ENCODE results near the gene CYTH3. TPM values are rescaled to one million over a fixed set of nuclear protein-coding genes. Genes with fewer than 3 reads are reported as not detected.
"Not testable (repeated sequence)": the region's sequence is repeated elsewhere in the genome, so short reads cannot be mapped to it uniquely, and the experiment has no call there.

Gene CYTH3
- total RNA-seq, 1 donor from 2014 or later: 24.9 TPM

- intact Hi-C loops (cut with DNase I): no loop called here
- no peak for DNase-seq (ENCODE audit: low spot score)
Observed at GRCh38 chr7:6242561-6242960, 29.9 kb downstream of the CYTH3 start.

GRCh38 chr7:6241607-6241973 lies 30.8 kb downstream of the CYTH3 start:
- no peak for DNase-seq (ENCODE audit: low spot score)
- intact Hi-C loops (cut with DNase I): no loop called here

DNA sequence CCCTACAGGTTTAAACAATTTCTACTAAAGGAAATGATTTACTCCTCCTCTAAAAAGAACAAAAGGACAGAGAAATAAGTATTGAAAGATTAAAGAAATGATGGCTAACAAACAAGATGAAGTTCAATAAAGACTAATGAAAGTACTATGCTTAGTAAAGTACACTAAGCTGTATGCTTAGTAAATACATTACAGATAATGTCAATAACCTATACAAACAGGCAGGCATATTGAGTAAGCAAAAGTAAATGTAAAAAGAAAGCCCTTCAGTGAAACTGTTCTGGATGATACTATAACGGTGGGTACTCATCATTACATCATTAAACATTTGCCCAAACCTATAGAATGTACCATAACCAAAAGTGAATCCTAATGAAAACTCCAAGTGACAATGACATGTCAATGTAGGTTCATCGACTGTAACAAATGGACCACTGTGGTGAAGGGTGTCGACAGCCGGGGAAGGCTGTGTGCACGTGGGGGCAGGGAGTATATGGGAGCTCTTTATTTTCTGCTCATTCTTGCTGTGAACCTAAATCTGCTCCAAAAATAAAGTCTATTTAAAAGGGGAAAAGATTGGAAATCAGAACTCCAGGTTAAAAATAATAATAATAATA lies 34.0 kb downstream of the CYTH3 start:
- intact Hi-C loops (cut with DNase I): no loop called here

GRCh38 chr7:6237730-6238129 lies 34.7 kb downstream of the CYTH3 start:
- intact Hi-C loops (cut with DNase I): no loop called here
- no peak for DNase-seq (ENCODE audit: low spot score)

More for the DNA sequence above, 34.0 kb downstream of the CYTH3 start:
- no peak for DNase-seq (ENCODE audit: low spot score)

GRCh38 chr7:6237011-6237410 lies 35.4 kb downstream of the CYTH3 start:
- intact Hi-C loops (cut with DNase I): no loop called here
- DNase-seq (ENCODE audit: low spot score): no peak

DNA sequence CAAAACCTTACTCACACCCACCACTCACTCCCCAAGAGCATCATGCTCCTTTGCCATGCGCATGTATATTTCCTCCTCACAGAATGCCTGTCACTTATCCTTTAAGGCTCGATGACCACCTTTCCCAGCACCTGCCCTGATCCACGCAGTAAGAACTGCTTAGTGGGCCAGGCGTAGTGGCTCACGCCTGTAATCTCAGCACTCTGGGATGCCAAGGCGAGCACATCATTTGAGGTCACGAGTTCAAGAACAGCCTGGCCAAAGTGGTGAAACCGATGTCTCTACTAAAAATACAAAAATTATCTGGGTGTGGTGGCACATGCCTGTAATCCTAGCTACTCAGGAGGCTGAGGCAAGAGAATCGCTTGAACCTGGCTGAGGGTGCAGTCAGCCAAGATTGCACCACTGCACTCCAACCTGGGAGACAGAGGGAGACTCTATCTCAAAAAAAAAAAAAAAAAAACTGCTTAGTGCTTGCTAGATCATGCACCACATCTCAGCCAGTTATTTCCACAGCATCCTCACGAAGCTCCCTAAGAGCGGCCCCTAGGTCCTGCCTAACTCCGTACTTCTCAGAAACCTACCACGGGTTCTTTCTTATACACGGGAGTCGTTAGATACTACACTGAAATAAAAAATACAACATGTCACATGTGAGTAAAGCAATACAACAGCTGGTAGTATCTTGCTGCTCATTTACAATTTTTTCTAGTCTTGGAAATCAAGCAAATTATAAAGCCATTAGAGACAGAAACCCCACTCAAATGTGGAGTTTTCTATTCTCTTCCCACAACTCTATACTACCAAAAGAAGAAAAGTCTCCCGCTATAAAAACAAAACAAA lies 37.2 kb downstream of the CYTH3 start:
- DNase-seq (ENCODE audit: low spot score): no peak
- intact Hi-C loops (cut with DNase I): no loop called here

- DNase-seq (ENCODE audit: low spot score): no peak
- intact Hi-C loops (cut with DNase I): no loop called here
Observed at GRCh38 chr7:6234384-6234783, 38.0 kb downstream of the CYTH3 start.

DNA sequence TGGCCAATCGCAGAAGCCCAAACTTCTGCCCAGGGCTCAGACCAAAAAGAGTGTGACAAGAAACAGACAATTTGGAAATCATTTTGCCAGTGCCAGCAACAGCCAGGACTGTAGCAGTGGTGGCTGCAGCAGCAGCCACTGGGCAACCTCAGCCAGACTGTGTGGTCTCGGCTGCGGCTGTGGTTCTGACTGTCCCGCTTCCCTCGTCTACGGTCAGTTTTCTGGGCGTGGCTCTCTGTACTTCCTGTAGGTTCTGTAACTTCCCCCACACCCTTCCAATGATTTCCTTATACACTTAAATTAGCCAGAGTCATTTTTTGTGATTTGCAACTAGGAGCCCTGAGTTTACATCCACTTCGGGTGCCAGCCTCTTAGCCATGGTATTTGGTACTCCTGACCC lies 39.9 kb downstream of the CYTH3 start:
- intact Hi-C loops (cut with DNase I): no loop called here
- DNase-seq (ENCODE audit: low spot score): peak; percentile 84

- intact Hi-C loops (cut with DNase I): no loop called here
- DNase-seq (ENCODE audit: low spot score): no peak
Observed at GRCh38 chr7:6232116-6232515, 40.3 kb downstream of the CYTH3 start.

DNA sequence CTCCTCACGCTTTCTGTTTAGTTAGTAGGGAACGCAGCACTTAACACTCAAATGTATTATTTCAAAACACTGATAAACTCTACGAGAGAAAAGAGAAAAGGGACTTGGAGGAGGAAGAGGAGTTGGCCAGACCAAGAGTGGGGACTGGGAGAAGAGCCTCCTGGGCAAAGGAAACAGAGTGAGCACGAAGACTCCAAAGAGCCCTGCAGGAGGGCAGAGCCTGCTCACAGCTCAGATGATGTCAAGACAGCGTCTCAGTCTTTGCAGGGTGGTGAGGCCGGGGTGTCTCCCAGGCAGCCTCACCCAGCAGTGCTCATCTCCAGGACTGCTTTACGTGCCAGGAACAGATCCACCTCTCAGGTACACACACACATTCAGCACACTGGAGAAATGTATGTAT lies 41.2 kb downstream of the CYTH3 start:
- no peak for DNase-seq (ENCODE audit: low spot score)
- intact Hi-C loops (cut with DNase I): loop anchor here (2.0 kb wide), 1 partner anchor 26 kb away; no protein-coding TSS in a partner anchor

GRCh38 chr7:6229284-6229683 lies 43.1 kb downstream of the CYTH3 start:
- not testable (repeated sequence) for DNase-seq (ENCODE audit: low spot score)
- intact Hi-C loops (cut with DNase I): loop anchor here (5.0 kb wide), 1 partner anchor 43 kb away; the partner anchor contains the start of gene CYTH3

DNA sequence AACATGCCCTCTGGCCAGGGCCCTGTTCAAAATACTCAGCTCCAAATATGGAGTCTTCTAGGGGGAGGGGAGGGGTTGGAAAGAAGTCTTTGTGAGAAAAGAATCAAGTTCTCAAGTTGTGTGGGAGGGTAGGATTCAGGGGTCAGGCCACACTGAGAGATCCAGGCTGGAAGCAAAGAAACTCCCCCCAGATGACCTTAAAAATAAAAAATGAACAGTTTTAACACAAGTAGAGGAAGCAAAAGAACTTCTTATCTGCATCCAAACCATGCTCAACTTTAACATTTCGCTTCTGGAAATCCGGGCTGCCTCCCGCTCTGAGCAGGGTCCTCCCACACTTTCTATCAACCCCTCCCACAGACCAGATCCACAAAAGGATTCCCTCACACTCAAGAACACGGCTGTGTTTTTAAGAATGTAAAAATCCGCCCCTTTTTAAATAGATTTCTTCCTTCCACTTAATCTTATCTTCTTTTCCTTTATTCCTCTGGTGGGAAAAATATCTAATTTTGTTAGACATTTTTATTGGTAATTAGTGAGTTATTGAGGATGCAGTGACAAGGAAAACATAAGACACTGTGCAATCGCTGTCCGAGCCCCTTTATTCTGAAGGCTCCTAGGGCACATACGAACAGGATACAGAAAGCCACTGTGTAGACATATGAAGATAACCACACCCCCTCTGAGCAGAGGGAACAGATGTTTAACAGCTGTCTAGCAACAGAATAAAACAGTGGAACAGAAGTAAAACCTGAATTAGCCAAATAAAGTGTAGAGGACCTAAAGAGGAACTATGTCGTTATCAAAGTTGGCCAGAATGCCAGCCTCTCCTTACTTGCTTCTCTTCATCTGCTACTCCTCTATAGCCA lies 43.8 kb downstream of the CYTH3 start:
- intact Hi-C loops (cut with DNase I): loop anchor here (5.0 kb wide), 1 partner anchor 44 kb away; the partner anchor contains the start of gene CYTH3
- no peak for DNase-seq (ENCODE audit: low spot score)

GRCh38 chr7:6227294-6227846 lies 45.1 kb downstream of the CYTH3 start:
- DNase-seq (ENCODE audit: low spot score): no peak
- intact Hi-C loops (cut with DNase I): loop anchor here (5.0 kb wide), 1 partner anchor 45 kb away; the partner anchor contains the start of gene CYTH3

DNA sequence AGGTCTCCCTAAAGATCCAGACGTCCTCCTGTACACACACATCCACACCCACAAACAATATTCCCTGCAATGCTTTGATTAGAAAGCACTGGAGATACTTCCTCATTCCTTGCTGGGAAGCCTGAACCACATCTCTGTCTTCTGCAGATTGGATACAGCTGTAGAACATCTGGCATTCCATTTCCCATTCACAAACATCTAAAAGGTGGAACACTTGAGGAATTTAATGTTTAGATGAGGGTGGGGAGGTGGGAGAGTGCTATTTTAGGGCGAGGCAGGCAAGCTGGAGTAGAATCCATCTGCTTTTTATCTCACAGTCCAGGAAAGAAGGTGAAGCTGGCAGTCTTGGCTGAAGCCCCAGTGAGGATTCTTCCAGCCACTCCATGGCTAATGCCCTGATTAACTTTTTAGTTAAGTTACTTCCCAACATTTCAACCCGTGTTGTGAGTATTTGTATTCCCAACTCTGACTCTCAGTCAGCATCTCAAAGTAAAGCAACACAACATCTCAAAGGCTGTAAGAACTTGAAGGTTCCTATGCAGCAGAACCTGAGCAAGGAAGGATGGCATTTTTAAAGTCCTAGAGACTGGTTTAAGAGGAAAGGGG lies 46.1 kb downstream of the CYTH3 start:
- no peak for DNase-seq (ENCODE audit: low spot score)
- intact Hi-C loops (cut with DNase I): loop anchor here (5.0 kb wide), 1 partner anchor 46 kb away; the partner anchor contains the start of gene CYTH3

- intact Hi-C loops (cut with DNase I): loop anchor here (5.0 kb wide), 1 partner anchor 56 kb away; no protein-coding TSS in a partner anchor
Observed at GRCh38 chr7:6223411-6223810, 49.0 kb downstream of the CYTH3 start.

DNA sequence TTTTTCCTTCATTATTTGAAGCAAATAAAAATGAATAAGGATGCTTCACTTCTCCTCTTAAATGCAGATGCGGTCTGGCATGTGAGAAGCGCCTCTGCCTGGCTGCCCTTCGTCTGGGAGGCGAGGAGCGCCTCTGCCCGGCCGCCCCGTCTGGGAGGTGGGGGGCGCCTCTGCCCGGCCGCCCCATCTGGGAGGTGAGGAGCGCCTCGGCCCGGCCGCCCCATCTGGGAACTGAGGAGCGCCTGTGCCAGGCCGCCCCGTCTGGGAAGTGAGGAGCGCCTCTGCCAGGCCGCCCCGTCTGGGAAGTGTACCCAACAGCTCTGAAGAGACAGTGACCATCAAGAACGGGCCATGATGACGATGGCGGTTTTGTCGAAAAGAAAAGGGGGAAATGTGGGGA lies 49.4 kb downstream of the CYTH3 start:
- not testable (repeated sequence) for DNase-seq (ENCODE audit: low spot score)
- intact Hi-C loops (cut with DNase I): loop anchor here (5.0 kb wide), 1 partner anchor 56 kb away; no protein-coding TSS in a partner anchor

More at GRCh38 chr7:6223411-6223810, 49.0 kb downstream of the CYTH3 start:
- DNase-seq (ENCODE audit: low spot score): not testable (repeated sequence)

- intact Hi-C loops (cut with DNase I): loop anchor here (5.0 kb wide), 1 partner anchor 54 kb away; no protein-coding TSS in a partner anchor
Observed at GRCh38 chr7:6221340-6222319, 50.8 kb downstream of the CYTH3 start.

DNA sequence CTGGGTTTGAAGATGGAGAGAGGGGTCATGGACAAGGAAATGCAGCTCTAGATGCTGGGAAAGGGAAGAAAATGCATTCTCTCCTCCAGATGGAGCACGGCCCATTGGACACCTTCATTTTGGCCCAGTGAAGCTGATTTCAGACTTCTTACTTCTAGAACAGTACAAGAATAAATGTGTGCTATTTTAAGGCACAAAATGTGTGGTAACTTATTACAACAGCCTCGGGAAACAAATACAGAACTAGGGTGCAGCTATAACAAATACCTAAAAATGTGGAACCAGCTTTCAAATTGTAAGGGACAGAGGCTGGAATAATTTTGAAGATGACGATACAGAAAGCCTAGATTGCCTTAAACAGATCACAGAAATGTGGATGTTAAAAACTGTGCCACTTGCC lies 54.1 kb downstream of the CYTH3 start:
- intact Hi-C loops (cut with DNase I): no loop called here
- no peak for DNase-seq (ENCODE audit: low spot score)

More at GRCh38 chr7:6221340-6222319, 50.8 kb downstream of the CYTH3 start:
- no peak for DNase-seq (ENCODE audit: low spot score)
